Measurements from ENCODE around the gene TAF1.
"Not testable (repeated sequence)": the region's sequence is repeated elsewhere in the genome, so short reads cannot be mapped to it uniquely, and the experiment has no call there.

- TF ChIP-seq CTCF, EZH2phosphoT487, EZH2 (IDR thresholded peaks at IDR 0.05): not testable (repeated sequence)
Measured at GRCh38 chrX:71495979-71496378, 129.8 kb downstream of the TAF1 start.

Measured in neural progenitor cell (in vitro differentiated cells).